ENCODE data around the gene DDX3X.
"Not testable (repeated sequence)": the region's sequence is repeated elsewhere in the genome, so short reads cannot be mapped to it uniquely, and the experiment has no call there.

Gene DDX3X

DNA sequence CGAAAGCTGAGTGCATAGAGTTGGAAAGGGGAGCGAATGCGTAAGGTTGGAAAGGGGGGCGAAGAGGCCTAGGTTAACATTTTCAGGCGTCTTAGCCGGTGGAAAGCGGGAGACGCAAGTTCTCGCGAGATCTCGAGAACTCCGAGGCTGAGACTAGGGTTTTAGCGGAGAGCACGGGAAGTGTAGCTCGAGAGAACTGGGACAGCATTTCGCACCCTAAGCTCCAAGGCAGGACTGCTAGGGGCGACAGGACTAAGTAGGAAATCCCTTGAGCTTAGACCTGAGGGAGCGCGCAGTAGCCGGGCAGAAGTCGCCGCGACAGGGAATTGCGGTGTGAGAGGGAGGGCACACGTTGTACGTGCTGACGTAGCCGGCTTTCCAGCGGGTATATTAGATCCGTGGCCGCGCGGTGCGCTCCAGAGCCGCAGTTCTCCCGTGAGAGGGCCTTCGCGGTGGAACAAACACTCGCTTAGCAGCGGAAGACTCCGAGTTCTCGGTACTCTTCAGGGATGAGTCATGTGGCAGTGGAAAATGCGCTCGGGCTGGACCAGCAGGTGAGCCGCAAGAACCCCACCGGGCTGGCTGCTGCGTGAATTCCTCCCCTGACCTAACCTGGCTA is at the start of gene DDX3X:
DDX3X (plus strand) TSS at position 419 of the 619 bp plus-strand sequence; CDS start at position 510, 91 bp downstream.
- peak; percentile 69 to 84 for DNase-seq

DNA sequence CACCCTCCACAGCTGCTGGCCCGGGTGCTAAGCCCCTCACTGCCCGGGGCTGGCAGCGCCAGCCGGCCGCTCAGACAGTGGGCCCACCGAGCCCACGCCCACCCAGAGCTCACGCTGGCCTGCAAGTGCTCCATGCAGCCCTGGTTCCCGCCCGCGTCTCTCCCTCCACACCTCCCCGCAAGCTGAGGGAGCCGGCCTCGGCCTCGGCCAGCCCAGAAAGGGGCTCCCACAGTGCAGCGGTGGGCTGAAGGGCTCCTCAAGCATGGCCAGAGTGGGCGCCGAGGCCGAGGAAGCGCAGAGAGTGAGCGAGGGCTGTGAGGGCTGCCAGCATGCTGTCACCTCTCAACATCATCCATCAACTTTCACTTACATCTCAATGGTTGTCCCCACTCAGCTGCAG is 48.0 kb upstream of the DDX3X start:
- not testable (repeated sequence) for DNase-seq

- no peak for DNase-seq
Observed at GRCh38 chrX:41288641-41289040, 45.3 kb upstream of the DDX3X start.

- DNase-seq = no peak
Observed at GRCh38 chrX:41289095-41289494, 44.9 kb upstream of the DDX3X start.

DNA sequence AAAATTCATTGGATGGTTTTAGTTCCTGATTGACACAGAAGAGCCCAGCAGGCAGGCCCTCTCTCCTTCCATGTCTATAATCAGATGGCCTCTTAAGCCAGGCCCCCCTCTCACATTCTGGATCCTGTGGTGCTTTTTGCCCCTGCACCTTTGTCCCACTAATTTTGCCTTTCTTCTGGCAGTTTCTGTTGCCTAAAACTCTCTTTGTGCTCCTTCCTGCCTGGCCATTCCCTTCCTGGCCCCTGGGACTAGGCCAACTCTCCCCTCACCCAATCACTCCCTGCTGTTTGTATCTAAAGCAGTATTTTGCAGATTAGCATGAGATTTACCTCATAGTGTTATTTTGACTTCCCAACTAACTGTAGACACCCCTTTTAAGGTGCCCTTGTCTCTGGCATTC is 42.7 kb upstream of the DDX3X start:
- no peak for DNase-seq

DNA sequence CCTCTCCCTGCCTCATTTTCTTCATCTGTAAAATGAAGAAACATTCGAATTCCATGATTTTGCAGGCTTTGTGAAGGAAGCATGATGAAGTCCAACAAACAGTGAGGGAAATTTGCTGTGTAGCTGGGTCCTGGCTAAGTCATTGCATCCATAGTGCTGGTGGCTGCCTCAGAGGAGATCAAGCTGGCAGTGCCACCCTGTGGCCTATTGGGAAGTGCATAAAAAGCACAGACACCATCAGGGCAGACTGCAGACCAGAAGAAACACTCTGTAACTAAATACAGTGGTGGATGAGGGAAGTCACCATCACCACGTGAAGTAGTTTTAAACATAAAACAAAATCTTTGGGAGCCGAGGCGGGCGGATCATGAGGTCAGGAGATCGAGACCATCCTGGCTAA is 40.7 kb upstream of the DDX3X start:
- peak in 1 of 2 donors; percentile 17 for DNase-seq

- DNase-seq = no peak
Observed at GRCh38 chrX:41300758-41301437, 33.1 kb upstream of the DDX3X start.

DNA sequence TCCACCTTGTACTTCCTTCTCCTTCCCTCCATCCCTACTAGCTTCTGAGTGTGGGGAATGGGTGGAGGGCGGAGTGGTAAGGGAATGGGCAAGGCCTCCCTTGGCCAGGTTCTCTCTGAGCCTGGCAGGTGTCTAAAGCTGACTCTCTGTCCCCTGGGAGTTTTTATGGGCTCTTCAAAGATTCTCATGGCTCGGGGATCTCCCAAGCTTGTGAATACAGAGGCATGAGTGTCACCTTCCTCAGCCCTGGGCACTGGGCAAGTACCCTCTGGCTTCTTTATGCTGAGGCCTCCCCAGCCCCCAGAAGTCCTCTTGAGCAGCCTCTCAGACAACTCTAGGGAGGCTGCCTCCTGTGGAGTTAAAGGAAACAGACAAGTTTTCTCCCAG is 32.5 kb upstream of the DDX3X start:
- no peak for DNase-seq

- no peak for DNase-seq
Observed at GRCh38 chrX:41302370-41302769, 31.6 kb upstream of the DDX3X start.

- peak in 1 of 2 donors; percentile 16 for DNase-seq
Observed at GRCh38 chrX:41303013-41303412, 30.9 kb upstream of the DDX3X start.

DNA sequence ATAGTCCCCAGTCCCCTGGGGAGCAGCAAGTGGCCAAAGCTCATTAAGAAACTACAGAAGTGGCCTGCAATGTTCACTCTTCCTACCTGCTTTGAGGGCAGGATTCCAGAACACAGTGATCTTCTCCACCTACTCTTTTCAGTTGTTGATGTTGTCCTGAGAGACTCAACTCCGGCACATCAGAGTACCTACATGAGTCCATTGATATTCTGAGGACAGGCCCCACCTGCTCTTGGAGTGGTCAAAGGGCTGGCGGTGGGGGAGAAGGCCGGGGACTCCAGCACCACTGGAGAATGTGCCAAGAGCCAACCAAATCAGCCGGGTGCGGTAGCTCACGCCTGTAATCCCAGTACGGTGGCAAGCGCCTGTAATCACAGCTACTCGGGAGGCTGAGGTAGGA is 29.8 kb upstream of the DDX3X start:
- no peak for DNase-seq

- DNase-seq = no peak
Observed at GRCh38 chrX:41308884-41309647, 24.9 kb upstream of the DDX3X start.

GRCh38 chrX:41312786-41313185 is 21.2 kb upstream of the DDX3X start:
- no peak for DNase-seq

GRCh38 chrX:41313419-41313818 is 20.5 kb upstream of the DDX3X start:
- no peak for DNase-seq

DNA sequence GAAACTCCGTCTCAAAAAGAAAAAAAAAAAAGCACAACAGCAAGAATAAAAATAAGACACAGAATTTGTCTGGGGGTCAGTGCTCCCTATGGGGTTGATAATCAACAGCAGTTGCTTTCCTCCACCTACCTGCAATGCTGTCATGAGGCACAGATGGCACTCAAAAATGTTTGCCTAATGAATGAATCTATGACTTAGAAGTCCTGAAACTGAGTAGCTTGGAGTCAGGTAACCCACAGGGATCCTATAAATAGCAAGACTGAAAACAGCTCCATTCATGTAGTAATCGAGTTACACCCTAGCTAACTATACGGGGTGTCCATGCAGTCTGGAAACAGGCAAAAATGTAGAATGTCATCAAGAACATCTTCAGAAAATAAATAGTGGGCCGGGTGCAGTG is 19.8 kb upstream of the DDX3X start:
- DNase-seq = no peak

GRCh38 chrX:41314881-41315280 is 19.1 kb upstream of the DDX3X start:
- no peak for DNase-seq

DNA sequence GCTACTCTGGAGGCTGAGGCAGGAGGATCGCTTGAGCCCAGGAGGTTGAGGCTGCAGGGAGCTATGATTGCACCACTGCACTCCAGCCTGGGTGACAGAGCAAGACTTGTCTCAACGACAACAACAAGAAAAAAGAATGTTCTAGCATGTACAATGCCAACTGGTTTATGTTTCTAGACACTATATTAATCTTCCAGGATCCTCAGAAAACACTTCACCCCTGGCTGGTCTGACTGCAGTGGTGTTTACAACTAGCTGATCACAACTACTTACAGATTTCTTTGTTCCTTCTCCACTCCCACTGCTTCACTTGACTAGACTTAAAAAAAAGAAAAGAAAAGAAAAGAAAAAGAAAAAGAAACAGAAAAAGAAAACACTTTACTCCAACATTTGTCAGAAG is 17.7 kb upstream of the DDX3X start:
- DNase-seq = not testable (repeated sequence)

DNA sequence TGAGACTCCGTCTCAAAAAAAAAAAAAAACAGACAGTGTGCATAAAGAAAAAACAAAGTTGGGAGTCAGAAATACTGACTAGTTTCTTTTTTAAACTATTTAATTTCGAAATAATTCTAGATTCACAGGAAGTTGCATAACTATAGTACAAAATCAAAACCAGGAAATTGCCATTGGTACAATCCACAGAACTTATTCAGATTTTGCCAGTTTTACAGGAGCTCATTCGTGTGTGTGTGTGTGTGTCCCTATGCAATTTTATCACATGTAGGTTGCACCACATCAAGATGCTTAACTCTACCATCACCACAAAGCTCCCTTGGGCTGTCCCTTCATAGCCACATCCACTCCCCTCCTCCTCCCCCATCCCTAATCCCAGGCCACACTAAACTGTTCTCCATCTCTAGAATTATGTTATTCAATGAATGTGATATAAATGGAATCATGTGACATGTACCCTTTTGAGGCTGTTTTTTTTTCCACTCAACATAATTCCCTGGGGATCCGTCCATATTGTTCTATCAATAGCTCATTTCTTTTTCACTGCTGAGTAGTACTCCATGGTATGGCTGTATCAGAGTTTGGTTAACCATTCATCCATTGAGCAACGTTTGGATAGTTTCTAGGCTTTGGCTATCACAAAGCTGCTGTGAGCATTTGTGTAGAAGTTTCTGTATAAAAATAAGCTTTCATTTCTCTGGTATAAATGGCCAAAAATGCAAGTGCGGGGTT is 16.3 kb upstream of the DDX3X start:
- peak in 1 of 2 donors; percentile 62 for DNase-seq

DNA sequence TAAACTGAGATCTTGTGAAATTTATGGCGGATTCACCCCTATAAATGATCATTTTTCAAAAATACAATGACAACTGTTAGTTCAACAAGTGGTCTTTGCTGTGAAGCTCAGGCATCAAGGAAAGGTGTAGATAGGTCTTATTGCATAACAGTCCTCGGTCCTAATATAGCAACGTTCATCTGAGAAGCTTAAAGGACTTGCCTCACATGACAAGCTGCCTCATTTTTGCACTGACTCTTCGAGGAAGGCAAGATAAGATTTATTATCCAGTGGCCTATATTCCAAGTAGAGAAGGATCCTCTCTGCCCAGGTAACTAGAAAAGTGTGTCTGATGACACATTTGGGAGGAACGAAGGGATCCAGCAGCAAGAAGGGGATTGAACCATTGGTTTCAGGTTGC is 13.6 kb upstream of the DDX3X start:
- no peak for DNase-seq

DNA sequence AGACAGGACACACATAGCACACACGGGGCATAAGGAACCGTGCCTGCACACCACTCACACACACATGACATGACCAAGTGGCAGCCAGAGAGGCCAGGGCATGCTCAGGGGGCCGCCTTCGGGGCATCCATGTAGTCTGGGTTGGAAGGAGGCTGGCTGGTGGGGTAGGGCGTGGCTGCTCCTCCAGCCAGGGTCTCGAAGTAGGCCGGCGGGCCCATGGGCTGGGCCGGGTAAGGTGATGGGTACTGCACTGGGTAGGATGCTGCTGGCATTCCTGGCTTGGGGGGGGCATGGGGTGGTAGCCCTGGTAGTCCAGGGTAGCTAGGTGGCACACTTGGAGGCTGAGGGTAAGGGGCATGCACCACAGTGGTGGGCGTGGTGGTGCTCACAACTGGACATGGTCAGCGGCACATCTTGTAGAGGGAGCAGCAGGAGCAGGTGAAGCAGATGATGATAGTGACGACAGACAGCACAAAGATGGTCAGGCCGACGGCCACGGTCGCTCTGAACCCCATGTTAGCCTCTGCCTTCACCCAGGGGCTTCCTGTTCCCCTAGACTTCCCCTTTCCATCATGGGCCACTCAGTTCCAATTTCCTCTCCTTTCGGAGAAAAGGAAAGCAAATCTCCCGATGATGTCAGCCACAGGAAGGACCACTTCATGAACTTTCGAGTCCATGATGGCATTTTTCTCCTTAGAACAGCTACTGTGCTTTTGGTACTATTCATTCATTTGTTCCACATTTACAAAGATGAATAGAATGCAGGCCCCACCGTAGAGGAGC is 10.9 kb upstream of the DDX3X start:
- peak; percentile 53 to 67 for DNase-seq

GRCh38 chrX:41326431-41326830 is 7.5 kb upstream of the DDX3X start:
- no peak for DNase-seq

DNA sequence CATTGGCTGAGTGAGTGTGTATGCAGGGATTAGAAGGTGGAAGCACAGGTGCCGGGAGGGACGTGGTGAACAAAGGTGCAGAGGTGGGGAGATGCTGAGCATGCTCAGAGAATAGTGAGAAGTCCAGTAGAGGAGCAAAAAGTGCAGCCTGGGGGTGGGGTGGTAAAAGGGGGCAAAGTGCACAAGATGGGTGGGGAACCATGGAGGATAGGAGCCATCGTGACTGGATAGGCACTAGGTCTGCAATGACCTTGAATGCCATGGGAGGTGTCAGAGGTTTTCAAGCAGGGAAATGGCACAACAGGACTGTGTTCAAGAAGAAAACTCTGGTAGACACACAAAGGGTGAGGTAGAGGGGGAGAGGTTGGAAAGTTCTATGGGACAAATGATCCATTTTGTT is 6.6 kb upstream of the DDX3X start:
- DNase-seq = no peak

DNA sequence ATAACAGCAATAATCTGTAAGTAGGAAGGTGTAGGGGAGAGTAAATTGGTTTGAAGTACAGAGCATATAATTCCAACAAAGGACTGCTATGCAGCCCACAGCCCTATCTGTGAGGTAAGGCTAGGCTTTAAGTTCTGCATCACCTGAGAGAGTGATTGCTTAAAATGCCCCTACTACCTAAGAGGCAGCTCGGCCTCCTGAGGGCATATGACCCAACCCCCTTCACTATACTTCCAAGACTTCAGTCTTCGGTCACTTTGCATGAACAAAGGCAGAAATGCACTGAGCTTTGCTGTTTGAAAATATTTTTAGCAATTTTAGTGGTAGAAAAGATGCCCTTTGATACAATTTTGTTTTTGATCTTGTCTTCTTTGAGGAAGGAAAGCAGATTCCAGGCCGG is 4.9 kb upstream of the DDX3X start:
- no peak for DNase-seq

Data from inflammatory macrophage treated with lipopolysaccharide for 1 hour (primary cell).